HL-60/S4 treated with phorbol 12-myristate 13-acetate at 8.2 ng/mL for 4 days and 3 days (cell line): Measurements from ENCODE around the gene PROCA1.
"Not testable (repeated sequence)": the region's sequence is repeated elsewhere in the genome, so short reads cannot be mapped to it uniquely, and the experiment has no call there.

ENCODE experiments used
- in situ Hi-C: fragments of 300-500 bp; cut with MboI; formaldehyde crosslinking; loops from 2 replicates; pipeline ENCODE4 v1.15.0; 2022; ENCODE audit warnings: low sequenced_read_pairs

PROCA1 gene

GRCh38 chr17:28744104-28744971 is 32.6 kb upstream of the PROCA1 start:
- in situ Hi-C loops, result no loop called here

GRCh38 chr17:28743243-28744103 is 31.8 kb upstream of the PROCA1 start, which contains the start of gene TRAF4:
Gene TRAF4, plus strand, starts transcription at chr17:28744011. Its CDS starts 102 bp downstream, at chr17:28744113.
- in situ Hi-C loops, result no loop called here

- in situ Hi-C loops, result no loop called here
Measured at GRCh38 chr17:28741358-28742349, 30.0 kb upstream of the PROCA1 start.

GRCh38 chr17:28740406-28741357 is 29.0 kb upstream of the PROCA1 start:
- in situ Hi-C loops, result no loop called here

GRCh38 chr17:28738680-28739384 is 27.1 kb upstream of the PROCA1 start:
- in situ Hi-C loops, result no loop called here

GRCh38 chr17:28737770-28738679 is 26.3 kb upstream of the PROCA1 start:
- in situ Hi-C loops, result no loop called here

- in situ Hi-C loops, result no loop called here
Measured at GRCh38 chr17:28737316-28737715, 25.6 kb upstream of the PROCA1 start.

GRCh38 chr17:28735913-28736769 is 24.5 kb upstream of the PROCA1 start:
- in situ Hi-C loops, result not testable (repeated sequence)

GRCh38 chr17:28735242-28735722 is 23.6 kb upstream of the PROCA1 start:
- in situ Hi-C loops, result no loop called here

- in situ Hi-C loops, result no loop called here
Measured at GRCh38 chr17:28734712-28735241, 23.1 kb upstream of the PROCA1 start.

GRCh38 chr17:28733346-28733745 is 21.7 kb upstream of the PROCA1 start:
- in situ Hi-C loops, result no loop called here

GRCh38 chr17:28729950-28730330 is 18.3 kb upstream of the PROCA1 start:
- in situ Hi-C loops, result no loop called here

- in situ Hi-C loops, result no loop called here
Measured at GRCh38 chr17:28728364-28729200, 16.9 kb upstream of the PROCA1 start, which contains the start of gene NEK8. Gene NEK8, plus strand, starts transcription at chr17:28728788. Its CDS starts 26 bp downstream, at chr17:28728814.

GRCh38 chr17:28726627-28727491 is 15.2 kb upstream of the PROCA1 start:
- in situ Hi-C loops, result no loop called here
